Body of pancreas (tissue), 4 donors: ENCODE data around the gene ASIP. TPM values are rescaled to one million over a fixed set of nuclear protein-coding genes. Genes with fewer than 3 reads are reported as not detected.
"Not testable (repeated sequence)": the region's sequence is repeated elsewhere in the genome, so short reads cannot be mapped to it uniquely, and the experiment has no call there.

ENCODE experiments used
- ATAC-seq: fragments of 150-250 bp; one replicate; pipeline ENCODE4 v1.9.1; 2016
- DNase-seq, 4 donors: peaks; one replicate each; pipeline ENCODE4 v3.0.0-alpha.2; 2019
- H3K27ac ChIP-seq, 4 donors: fragments of 200-600 bp; sonication (generic); 1 replicate in 3 of 4; 2 replicates in 1 of 4; pipeline versions ENCODE4 v1.5.1 to v1.6.1; 2016 to 2019; ENCODE audit warnings: mild to moderate bottlenecking in 1 of 4, mixed read lengths in 1 of 4, moderate library complexity in 1 of 4
- H3K27me3 ChIP-seq, 2 donors: fragments of 200-600 bp; sonication (generic); one replicate each; pipeline ENCODE4 v1.6.0; 2016; ENCODE audit warnings: mild to moderate bottlenecking in 1 of 2
- H3K36me3 ChIP-seq, 2 donors: fragments of 200-600 bp; sonication (generic); replicated peaks in 1 of 2; 2 replicates each; pipeline ENCODE4 v1.5.1; 2016; ENCODE audit warnings: low read depth in 2 of 2; ENCODE audit not compliant: insufficient read depth in 1 of 2
- H3K4me1 ChIP-seq: fragments of 200-600 bp; sonication (generic); one replicate; pipeline ENCODE4 v1.6.0; 2016
- H3K4me3 ChIP-seq, 2 donors: fragments of 200-600 bp; sonication (generic); 1 replicate in 1 of 2; 2 replicates in 1 of 2; pipeline ENCODE4 v1.5.1; 2016 to 2019
- H3K9me3 ChIP-seq, 3 donors: fragments of 200-600 bp; sonication (generic); 1 replicate in 2 of 3; 2 replicates in 1 of 3; pipeline ENCODE4 v1.5.1; 2016
- CTCF ChIP-seq, 7 experiments: fragments of 450-650 bp in 4 of 7; fragments of 200-600 bp in 3 of 7; sonication (generic) in 3 of 7; IDR thresholded peaks; one replicate each; pipeline ENCODE4 v1.5.1; 2016 to 2019; ENCODE audit warnings: antibody characterized with exemption in 7 of 7
- POLR2A ChIP-seq, 3 donors: fragments of 450-650 bp; IDR thresholded peaks; one replicate each; pipeline ENCODE4 v1.6.1; 2016; ENCODE audit warnings: antibody characterized with exemption in 3 of 3, mild to moderate bottlenecking in 2 of 3
- WGBS, 2 donors: methylation state at CpG; one replicate each; pipeline ENCODE4 v1.1.5; 2017; 5-methylcytosine and 5-hydroxymethylcytosine counted together
- intact Hi-C: fragments of 100-400 bp; cut with DNase I; formaldehyde crosslinking; loops from one replicate; pipeline ENCODE4 v1.15.1; 2023
- total RNA-seq, 2 donors: library from RNA; depleted of rRNA; stranded (reverse); fragments of >200 nt; gene quantifications; one replicate each; pipeline ENCODE4 v1.1.0, GENCODE V29; 2016

ASIP gene
- not detected for total RNA-seq

- TF ChIP-seq POLR2A (IDR thresholded peaks at IDR 0.05) (no peak), CTCF (IDR thresholded peaks at IDR 0.05) (no peak)
- H3K4me3 ChIP-seq = no peak within 1 kb of the TSS
- WGBS, 2 donors = 76 to 84% methylated on average over 9 of the region's 9 CpGs
- H3K9me3 ChIP-seq = no peaks in the 10 kb centered on the region
- intact Hi-C loops = no loop called here
- peaks cover 10% of the 10 kb centered on the region for H3K4me1 ChIP-seq
- ATAC-seq (no peak), DNase-seq (no peak)
- H3K27ac ChIP-seq = no peak within 1 kb of the TSS
- H3K27me3 ChIP-seq = no peaks in the 10 kb centered on the region
- H3K36me3 ChIP-seq = no peaks in the 10 kb centered on the region
Observed at GRCh38 chr20:34240693-34241615, at the start of gene ASIP. Gene ASIP (plus strand): TSS chr20:34241423. CDS start chr20:34260375, 18,952 bp downstream.

- Histone ChIP-seq H3K27ac (no peak overlapping the region), H3K27me3 (no peaks in the 10 kb centered on the region), H3K4me1 (peaks cover 4% of the 10 kb centered on the region), H3K4me3 (no peak overlapping the region), H3K36me3 (no peaks in the 10 kb centered on the region), H3K9me3 (no peaks in the 10 kb centered on the region)
- ATAC-seq (no peak), DNase-seq (no peak)
- no peak for TF ChIP-seq CTCF (IDR thresholded peaks at IDR 0.05)
- TF ChIP-seq POLR2A (IDR thresholded peaks at IDR 0.05) = no peak
- 70% methylated on average over 3 of the region's 3 CpGs for WGBS, 2 donors
- intact Hi-C loops = no loop called here
Observed at GRCh38 chr20:34193051-34193450, 48.2 kb upstream of the ASIP start.

GRCh38 chr20:34199183-34199582 is 42.0 kb upstream of the ASIP start:
- H3K27me3 ChIP-seq = no peaks in the 10 kb centered on the region
- no peaks in the 10 kb centered on the region for H3K9me3 ChIP-seq
- 54 to 57% methylated on average over 3 of the region's 3 CpGs for WGBS, 2 donors
- ATAC-seq (no peak), DNase-seq (no peak)
- TF ChIP-seq POLR2A (IDR thresholded peaks at IDR 0.05) = no peak
- TF ChIP-seq CTCF (IDR thresholded peaks at IDR 0.05) = no peak
- H3K4me3 ChIP-seq = no peak overlapping the region
- no peaks in the 10 kb centered on the region for H3K4me1 ChIP-seq
- no peaks in the 10 kb centered on the region for H3K36me3 ChIP-seq
- no peak overlapping the region for H3K27ac ChIP-seq
- intact Hi-C loops = no loop called here

DNA sequence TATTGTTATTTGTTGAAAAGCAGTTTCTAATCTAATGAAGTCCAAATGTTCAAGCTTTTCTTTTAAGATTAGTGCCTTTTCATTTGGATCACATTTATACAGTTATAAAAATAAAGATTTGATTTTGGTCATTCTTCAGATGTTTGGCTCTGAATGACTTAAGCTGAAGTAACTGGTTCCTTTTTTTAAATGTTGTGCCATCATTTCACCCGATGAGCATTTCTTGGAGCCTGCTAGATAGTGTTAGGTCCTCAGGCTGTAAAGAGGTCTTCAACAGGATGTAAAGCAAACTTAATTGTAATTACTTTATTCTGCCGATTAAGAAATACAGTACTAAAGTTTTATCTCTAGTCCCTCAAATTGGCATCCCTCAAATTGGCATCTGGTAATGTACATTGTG is 41.2 kb upstream of the ASIP start:
- Histone ChIP-seq H3K27me3 (no peaks in the 10 kb centered on the region), H3K9me3 (no peaks in the 10 kb centered on the region), H3K36me3 (no peaks in the 10 kb centered on the region), H3K27ac (no peak overlapping the region), H3K4me3 (no peak overlapping the region), H3K4me1 (no peaks in the 10 kb centered on the region)
- ATAC-seq (no peak), DNase-seq (no peak)
- intact Hi-C loops = no loop called here
- WGBS, 2 donors = 71 to 80% methylated on average over 2 of the region's 2 CpGs
- no peak for TF ChIP-seq CTCF (IDR thresholded peaks at IDR 0.05)

DNA sequence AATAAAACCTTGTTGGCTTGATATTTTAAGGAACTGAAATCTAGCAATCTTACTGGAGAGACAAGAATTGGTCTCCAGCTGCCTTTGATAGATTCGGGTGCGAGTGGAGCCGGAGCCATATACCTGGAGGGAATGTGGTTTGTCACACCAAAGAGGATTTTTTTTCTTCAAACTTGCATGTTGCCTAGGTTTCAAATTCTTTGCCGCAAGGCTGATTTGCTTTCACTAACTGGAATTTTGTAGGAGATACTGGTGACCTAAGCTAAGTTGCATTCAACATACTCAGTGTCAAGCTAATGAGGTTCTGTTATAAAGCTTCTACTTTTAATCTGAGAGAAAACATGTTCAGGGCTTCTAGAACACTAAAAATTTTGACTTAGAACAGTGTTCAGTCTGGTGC is 39.7 kb upstream of the ASIP start:
- Histone ChIP-seq H3K4me3 (no peak overlapping the region), H3K4me1 (no peaks in the 10 kb centered on the region), H3K9me3 (no peaks in the 10 kb centered on the region), H3K27ac (no peak overlapping the region), H3K36me3 (no peaks in the 10 kb centered on the region), H3K27me3 (no peaks in the 10 kb centered on the region)
- WGBS, 2 donors = 68 to 70% methylated on average over 4 of the region's 4 CpGs
- DNase-seq (no peak), ATAC-seq (no peak)
- no peak for TF ChIP-seq POLR2A (IDR thresholded peaks at IDR 0.05)
- TF ChIP-seq CTCF (IDR thresholded peaks at IDR 0.05) = no peak
- intact Hi-C loops = no loop called here

- ATAC-seq, DNase-seq, H3K36me3 ChIP-seq, H3K27ac ChIP-seq, H3K27me3 ChIP-seq, intact Hi-C loops, H3K4me3 ChIP-seq, H3K4me1 ChIP-seq, H3K9me3 ChIP-seq: not testable (repeated sequence)
- WGBS, 2 donors = 78 to 83% methylated on average over 12 to 21 of the region's 21 CpGs
Observed at GRCh38 chr20:34205172-34205880, 35.9 kb upstream of the ASIP start.
